ENCODE data around the gene ARL14EP.

- no peak for TF ChIP-seq CTCF (IDR thresholded peaks at IDR 0.05)
- TF ChIP-seq POLR2A (IDR thresholded peaks at IDR 0.05): no peak
- no peak for TF ChIP-seq POLR2AphosphoS5 (IDR thresholded peaks at IDR 0.05)
- no peak for TF ChIP-seq EP300 (IDR thresholded peaks at IDR 0.05; ENCODE audit: low read depth)
Observed at GRCh38 chr11:30364139-30364836, 41.4 kb downstream of the ARL14EP start.
